SK-N-SH (cell line): ENCODE measurements around the gene TP53BP1.

Source experiments
- CTCF ChIP-seq: fragments of 200-600 bp; sonication (generic); IDR thresholded peaks from 2 replicates; pipeline ENCODE4 v1.6.1; 2017; ENCODE audit warnings: antibody characterized with exemption, mild to moderate bottlenecking, moderate library complexity
- MXI1 ChIP-seq: IDR thresholded peaks from 2 replicates; pipeline ENCODE4 v1.6.1; 2012; ENCODE audit warnings: mild to moderate bottlenecking, low read depth, low read length, improper control_type of control experiment

- TF ChIP-seq CTCF (no peak), MXI1 (no peak)
These were observed 82.3 kb downstream of the TP53BP1 start for GRCh38 chr15:43410572-43411214.
